Activated naive CD4-positive, alpha-beta T cell (primary cell): ENCODE measurements around the gene TTF2.
"Not testable (repeated sequence)": the region's sequence is repeated elsewhere in the genome, so short reads cannot be mapped to it uniquely, and the experiment has no call there.

Experiments
- DNase-seq, 4 experiments: peaks; one replicate each; lab custom pipeline; 2025; lab: John Stamatoyannopoulos, UW

The TTF2 gene

DNA sequence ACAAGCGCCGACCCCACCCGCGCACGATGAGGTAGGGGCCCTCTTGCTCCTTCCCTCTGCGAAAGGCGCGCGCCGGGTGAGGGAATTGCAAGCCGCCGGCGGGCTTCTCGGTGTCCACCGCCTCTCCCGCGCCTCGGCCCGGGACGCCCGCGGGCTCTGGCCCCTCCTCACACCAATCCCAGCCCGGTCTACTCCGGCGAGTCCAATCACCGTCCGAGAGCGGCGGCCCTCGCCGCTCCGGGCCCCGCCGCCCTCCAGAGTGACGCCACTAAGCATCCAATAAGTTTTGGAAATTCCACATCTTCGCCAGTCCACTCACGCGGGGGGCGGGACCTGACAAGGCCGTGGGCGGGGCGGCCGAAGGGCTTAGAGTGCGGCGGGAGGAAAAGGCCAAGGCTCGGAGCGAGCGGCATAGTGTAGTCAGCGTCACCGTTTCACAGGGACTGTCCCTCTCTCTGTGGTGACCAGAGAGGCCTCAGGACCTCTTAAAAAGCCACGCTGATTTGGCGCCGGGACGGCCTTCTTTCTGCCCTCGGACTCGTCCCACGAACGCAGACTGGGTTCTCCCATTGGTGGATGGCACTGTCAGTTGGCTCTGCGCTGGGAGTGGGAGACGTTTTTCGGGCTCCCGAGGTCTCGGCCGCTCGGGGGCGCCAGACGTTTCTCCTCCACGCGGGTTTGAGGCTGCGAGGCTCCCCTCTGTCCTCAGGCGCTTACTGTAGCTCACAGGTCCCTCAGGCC, 61.6 kb downstream of the TTF2 start, which contains the start of gene TRIM45:
TRIM45 (minus strand) TSS at position 161 of the 741 bp plus-strand sequence. CDS start 548 bp downstream, outside the sequence.
- DNase-seq, result peak; percentile 20 to 73 (median 50)

- DNase-seq, result no peak
These were observed 62.4 kb downstream of the TTF2 start for GRCh38 chr1:117122330-117123025.

- DNase-seq, result no peak
These were observed 63.1 kb downstream of the TTF2 start for GRCh38 chr1:117123274-117123673.

DNA sequence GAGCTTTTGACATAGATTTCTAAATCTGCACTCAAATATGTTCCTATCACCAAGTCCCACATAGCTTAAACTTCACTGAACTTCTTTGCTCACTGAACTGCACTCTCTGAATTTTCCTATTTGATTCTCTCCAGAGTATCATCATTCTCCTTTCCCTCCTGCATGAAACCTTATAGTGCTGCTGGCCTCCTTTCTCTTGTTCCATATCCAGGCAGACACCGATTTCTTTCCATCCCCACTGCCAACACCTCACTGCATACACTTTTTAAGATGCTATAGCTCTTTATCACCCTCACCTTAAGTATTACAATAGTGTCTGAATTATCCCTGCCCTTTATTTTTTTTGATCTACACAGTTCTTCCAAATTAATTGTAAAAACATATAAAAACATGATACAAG, 64.5 kb downstream of the TTF2 start:
- no peak for DNase-seq

DNA sequence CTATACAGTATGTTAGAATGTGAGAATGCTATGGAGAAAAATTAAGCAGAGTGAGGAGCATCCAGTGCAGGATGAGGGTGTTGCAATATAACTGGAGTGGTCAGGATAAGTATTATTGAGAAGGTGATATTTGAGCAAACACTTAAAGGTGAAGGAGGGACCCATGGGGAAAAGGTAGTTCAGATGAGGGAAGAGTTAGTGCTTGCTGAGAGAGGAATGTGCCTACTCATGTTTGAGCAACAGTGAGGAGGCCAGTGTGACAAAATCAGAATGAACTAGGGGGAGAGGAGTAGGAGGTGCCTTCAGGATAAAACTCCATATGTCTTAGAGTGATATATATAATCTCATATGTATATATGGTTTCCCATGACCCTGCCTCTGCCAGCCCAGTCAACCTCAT, 67.7 kb downstream of the TTF2 start:
- no peak for DNase-seq

DNA sequence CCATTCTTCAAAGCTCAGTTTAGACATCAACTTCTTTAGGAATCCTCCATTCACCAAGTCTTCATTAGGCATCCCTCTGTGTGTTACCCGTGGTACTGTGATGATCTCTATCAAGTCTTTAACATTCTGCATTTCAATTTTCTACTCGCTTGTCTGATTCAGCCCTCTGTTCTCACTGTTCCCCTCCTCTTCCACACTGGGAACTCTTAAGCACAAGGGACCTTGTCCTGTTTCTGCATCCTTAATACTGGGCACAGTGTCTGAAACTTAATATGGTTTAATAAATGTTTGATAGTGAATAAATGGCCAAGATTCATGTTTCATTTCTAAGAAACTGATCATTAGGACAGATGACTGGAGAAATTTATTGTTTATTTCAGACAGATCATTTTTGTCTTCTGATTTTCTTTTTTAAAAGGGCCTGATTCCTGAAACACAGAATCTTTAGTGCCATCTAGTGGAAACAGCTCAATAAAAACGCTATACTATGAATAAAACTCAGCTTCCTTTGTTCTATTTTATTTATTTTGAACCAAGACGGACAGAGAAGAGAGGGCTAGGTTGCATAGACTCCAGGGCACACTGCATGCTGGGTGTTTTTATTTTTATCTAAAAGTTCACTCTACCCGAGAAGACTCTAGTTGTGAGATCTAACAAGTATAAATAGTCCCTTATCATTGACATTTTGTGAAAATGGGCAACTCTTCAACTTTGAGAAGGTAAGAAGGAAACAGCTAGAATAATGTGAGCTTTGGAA, 68.4 kb downstream of the TTF2 start:
- DNase-seq, result no peak

- no peak for DNase-seq
These were observed 70.4 kb downstream of the TTF2 start for GRCh38 chr1:117130526-117130925.

- no peak for DNase-seq
These were observed 75.2 kb downstream of the TTF2 start for GRCh38 chr1:117135329-117135728.

GRCh38 chr1:117136749-117137148, 76.6 kb downstream of the TTF2 start:
- DNase-seq, result no peak

- no peak for DNase-seq
These were observed 77.2 kb downstream of the TTF2 start for GRCh38 chr1:117137281-117137855.

- no peak for DNase-seq
These were observed 78.0 kb downstream of the TTF2 start for GRCh38 chr1:117138106-117138505.

GRCh38 chr1:117138561-117138960, 78.4 kb downstream of the TTF2 start:
- no peak for DNase-seq

DNA sequence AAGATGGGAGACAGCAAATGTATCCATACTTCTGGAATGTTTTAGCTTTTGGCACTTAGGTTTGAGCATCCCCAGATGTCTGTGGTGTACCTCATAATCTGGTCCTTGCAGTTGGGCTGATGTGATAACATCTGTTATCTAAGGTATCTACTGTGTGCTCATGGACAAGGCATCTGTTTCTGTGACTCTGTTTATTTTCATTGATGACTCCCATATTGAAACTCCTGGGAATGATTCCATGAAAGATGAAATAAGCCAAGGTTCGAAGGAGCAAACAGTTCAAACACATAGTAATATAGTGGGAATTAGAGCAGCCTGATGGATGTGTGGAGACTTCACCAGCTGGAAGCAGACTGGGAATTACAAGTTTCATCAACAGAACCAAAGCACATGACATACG, 82.1 kb downstream of the TTF2 start:
- DNase-seq, result no peak

DNA sequence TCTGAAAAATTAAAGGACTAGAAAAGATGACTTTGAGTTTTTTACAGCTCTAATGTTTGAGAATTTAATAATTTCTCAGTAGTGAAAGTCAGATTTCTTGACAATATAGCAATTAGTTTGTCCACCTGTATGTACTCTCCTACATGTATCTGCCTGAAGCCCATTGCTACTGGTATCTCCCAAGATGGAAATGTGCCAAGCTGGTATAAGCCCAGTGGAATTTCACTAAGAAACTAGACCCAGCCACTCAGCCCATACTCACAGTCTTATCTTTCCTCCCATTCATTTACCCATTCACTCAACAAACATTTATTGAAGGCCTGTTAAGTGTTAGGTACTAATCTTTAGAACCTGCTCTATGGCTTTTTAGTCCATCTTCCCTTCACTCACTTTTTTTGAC, 83.0 kb downstream of the TTF2 start:
- no peak for DNase-seq

- DNase-seq, result no peak
These were observed 83.7 kb downstream of the TTF2 start for GRCh38 chr1:117143871-117144270.

DNA sequence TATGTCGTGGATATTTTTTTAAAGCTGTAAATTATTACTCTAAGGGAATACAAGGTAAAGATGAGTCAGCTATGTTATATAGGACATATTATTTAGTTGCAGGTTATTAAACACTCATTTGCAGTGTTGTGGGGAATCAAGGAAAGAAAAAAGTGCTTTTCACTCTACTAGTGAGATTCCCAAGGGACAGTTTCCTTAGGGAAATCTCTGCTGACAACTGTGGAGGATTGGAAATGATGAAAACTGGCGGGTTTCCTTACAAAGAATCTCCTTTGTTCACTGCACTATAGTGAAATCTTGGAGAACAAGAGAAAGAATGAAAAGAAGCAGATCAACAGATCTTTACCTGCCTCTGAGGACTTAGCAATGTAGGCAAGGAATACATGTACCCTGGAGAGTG, 85.9 kb downstream of the TTF2 start:
- no peak for DNase-seq

DNA sequence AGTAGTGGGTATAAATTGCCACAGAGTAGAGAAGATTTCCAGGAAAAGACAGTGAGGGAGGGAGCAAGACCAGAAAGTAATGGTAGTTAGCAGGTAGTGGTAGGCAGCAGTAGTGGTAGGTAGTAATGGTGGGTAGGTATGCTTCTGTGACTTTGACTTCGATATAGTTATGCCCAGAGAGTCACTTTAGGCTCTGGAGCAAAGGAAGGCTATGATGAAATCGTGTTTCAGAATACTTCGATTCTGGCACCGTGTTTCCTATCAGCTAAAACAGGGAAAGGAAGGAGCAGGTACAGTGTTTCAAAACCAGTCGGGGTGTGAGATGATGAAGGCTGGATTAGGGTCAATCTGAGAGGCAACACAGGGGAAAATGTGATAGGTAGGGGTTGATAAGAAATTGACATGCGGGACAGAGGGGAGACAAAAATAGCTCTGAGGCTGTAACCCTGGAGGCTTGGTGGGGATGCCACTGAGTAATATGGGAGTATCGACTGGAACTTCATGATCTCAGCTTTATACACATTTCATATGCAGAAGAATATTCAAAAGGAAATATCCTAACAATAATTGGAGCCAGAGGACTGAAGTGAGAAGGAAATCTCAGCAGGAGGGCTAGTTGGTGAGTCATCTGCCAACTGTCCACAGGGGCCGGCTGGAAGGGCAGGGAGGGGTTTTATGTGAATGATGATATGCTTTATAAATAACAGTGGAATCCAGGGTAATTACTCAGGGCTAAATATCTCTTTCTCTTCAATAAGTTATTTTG, 86.6 kb downstream of the TTF2 start:
- no peak for DNase-seq

GRCh38 chr1:117147341-117147831, 87.3 kb downstream of the TTF2 start:
- no peak for DNase-seq

- DNase-seq, result no peak
These were observed 87.9 kb downstream of the TTF2 start for GRCh38 chr1:117147856-117148588.

GRCh38 chr1:117150316-117150715, 90.2 kb downstream of the TTF2 start:
- no peak for DNase-seq

- DNase-seq, result not testable (repeated sequence)
These were observed 91.2 kb downstream of the TTF2 start for GRCh38 chr1:117151305-117151704.
